Measurements from ENCODE around the gene USP40.

GRCh38 chr2:233491326-233491725 is 75.3 kb downstream of the USP40 start:
- no peak for TF ChIP-seq CTCF (IDR thresholded peaks at IDR 0.05)
- no peak for TF ChIP-seq POLR2A (IDR thresholded peaks at IDR 0.05)
